Ovary (tissue), 9 donors: Measurements from ENCODE around the gene CRB1. TPM values are rescaled to one million over a fixed set of nuclear protein-coding genes. Genes with fewer than 3 reads are reported as not detected.

Experiments
- DNase-seq, 5 donors: peaks; one replicate each; pipeline ENCODE4 v3.0.0-alpha.2; 2019 to 2020
- H3K27ac ChIP-seq, 2 donors: fragments of 200-600 bp; one replicate each; pipeline versions ENCODE4 v1.5.1 to v1.8.0; 2019 to 2022
- H3K27me3 ChIP-seq: fragments of 200-600 bp; one replicate; pipeline ENCODE4 v1.8.0; 2022
- H3K36me3 ChIP-seq: fragments of 200-600 bp; sonication (generic); one replicate; pipeline ENCODE4 v1.5.1; 2019
- H3K4me1 ChIP-seq: one replicate; pipeline ENCODE4 v1.8.1; 2013; ENCODE audit warnings: mild to moderate bottlenecking, moderate library complexity; ENCODE audit not compliant: insufficient read depth
- H3K4me3 ChIP-seq: fragments of 200-600 bp; sonication (generic); one replicate; pipeline ENCODE4 v1.5.1; 2017
- H3K9me3 ChIP-seq, 2 donors: fragments of 200-600 bp in 1 of 2; sonication (generic) in 1 of 2; one replicate each; pipeline versions ENCODE4 v1.5.1 to v1.8.1; 2013 to 2019; ENCODE audit warnings: mild to moderate bottlenecking in 1 of 2, moderate library complexity in 1 of 2
- CTCF ChIP-seq, 3 donors: fragments of 450-650 bp in 2 of 3; fragments of 200-600 bp in 1 of 3; IDR thresholded peaks; one replicate each; pipeline versions ENCODE4 v1.5.1 to v1.8.0; 2016 to 2022; ENCODE audit warnings: antibody characterized with exemption in 3 of 3, mild to moderate bottlenecking in 1 of 3
- EP300 ChIP-seq: sonication (generic); formaldehyde crosslinking; IDR thresholded peaks from one replicate; pipeline ENCODE4 v1.6.1; 2017; ENCODE audit warnings: antibody characterized with exemption
- POLR2A ChIP-seq: fragments of 450-650 bp; IDR thresholded peaks from one replicate; pipeline ENCODE4 v1.6.1; 2017; ENCODE audit warnings: antibody characterized with exemption, mild to moderate bottlenecking, moderate library complexity
- WGBS, 3 donors: extraction: QIAGEN DNeasy Blood & Tissue Kit in 1 of 3; methylation state at CpG; one replicate each; pipeline versions ENCODE4 v1.1.5 to v1.1.7; 2013 to 2017; 5-methylcytosine and 5-hydroxymethylcytosine counted together
- intact Hi-C, 4 donors: fragments of 100-400 bp; cut with DNase I; formaldehyde crosslinking; loops; one replicate each; pipeline versions ENCODE4 v1.11.0 to v1.15.1; 2022 to 2023
- polyA plus RNA-seq, 2 donors: library from polyadenylated mRNA; stranded (reverse); fragments of 200-250 nt in 1 of 2; fragments of 350-450 nt in 1 of 2; fragmentation: Illumina TruSeq in 1 of 2; extraction: RNeasy Lipid Tissue Mini Kit (QIAGEN cat#74804) in 1 of 2; gene quantifications; one replicate each; pipeline ENCODE4 v1.2.3, GENCODE V29; 2013 to 2014
- total RNA-seq, 7 donors: library from RNA; depleted of rRNA in 2 of 7; stranded (reverse); fragments of >200 nt in 2 of 7; fragmentation: NEBNext Ultra II Directional in 3 of 7; extraction: Animal tissue kit (Norgen Biotek cat#: 25700) in 3 of 7; gene quantifications; one replicate each; pipeline versions ENCODE4 v1.1.0 to v1.2.4, GENCODE V29; 2016 to 2023
- donor health status: DM: no; HTN: no; CAD: no; lungs with moderate emphysema.
- donor health status: DM: no; HTN: no; CAD: no.
- donor health status: Bipolar disorder and iron deficiency.
- donor health status: DM: yes; HTN: yes; CAD: no.
- donor health status: DM: no; HTN: no; CAD: no.
- donor health status: DM: yes; HTN: yes; CAD: no.

Gene CRB1
- total and polyA plus RNA-seq, 9 donors: 0.60 to 4.0 (median 1.1) TPM

GRCh38 chr1:197496722-197497121 lies 228.7 kb downstream of the CRB1 start:
- Histone ChIP-seq H3K4me3 (no peak overlapping the region), H3K36me3 (no peaks in the 10 kb centered on the region), H3K9me3 (no peaks in the 10 kb centered on the region), H3K27ac (no peak overlapping the region), H3K27me3 (no peaks in the 10 kb centered on the region), H3K4me1 (no peaks in the 10 kb centered on the region)
- 87 to 89% (median 88%) methylated on average over 10 of the region's 10 CpGs for WGBS, 3 donors
- DNase-seq: no peak
- TF ChIP-seq CTCF (IDR thresholded peaks at IDR 0.05) (no peak), POLR2A (no peak), EP300 (no peak)
- intact Hi-C loops: no loop called here

- H3K4me3 ChIP-seq: no peak overlapping the region
- H3K27ac ChIP-seq: no peak overlapping the region
- no peaks in the 10 kb centered on the region for H3K27me3 ChIP-seq
- WGBS, 3 donors: 92 to 95% (median 93%) methylated on average over 4 of the region's 4 CpGs
- DNase-seq: no peak
- no peaks in the 10 kb centered on the region for H3K36me3 ChIP-seq
- no peaks in the 10 kb centered on the region for H3K4me1 ChIP-seq
- TF ChIP-seq POLR2A (no peak), EP300 (no peak), CTCF (IDR thresholded peaks at IDR 0.05) (no peak)
- H3K9me3 ChIP-seq: no peaks in the 10 kb centered on the region
- intact Hi-C loops: no loop called here
Observed at GRCh38 chr1:197510691-197511378, 242.8 kb downstream of the CRB1 start.

- WGBS, 3 donors: 91 to 93% (median 93%) methylated on average over 1 of the region's 1 CpG
- no peaks in the 10 kb centered on the region for H3K36me3 ChIP-seq
- TF ChIP-seq CTCF (IDR thresholded peaks at IDR 0.05) (no peak), POLR2A (no peak), EP300 (no peak)
Observed at GRCh38 chr1:197515421-197515820, 247.4 kb downstream of the CRB1 start.

GRCh38 chr1:197519741-197520334 lies 251.8 kb downstream of the CRB1 start:
- no peaks in the 10 kb centered on the region for H3K27me3 ChIP-seq
- intact Hi-C loops: loop anchor here in 1 of 4 donors (10.0 kb wide), 1 partner anchor 945 kb away; no protein-coding TSS in a partner anchor
- H3K4me3 ChIP-seq: no peak overlapping the region
- no peak for DNase-seq
- H3K4me1 ChIP-seq: no peaks in the 10 kb centered on the region
- no peaks in the 10 kb centered on the region for H3K36me3 ChIP-seq
- TF ChIP-seq POLR2A (no peak), CTCF (IDR thresholded peaks at IDR 0.05) (no peak), EP300 (no peak)
- no peaks in the 10 kb centered on the region for H3K9me3 ChIP-seq
- WGBS, 3 donors: 88 to 100% (median 99%) methylated on average over 1 of the region's 1 CpG
- H3K27ac ChIP-seq: no peak overlapping the region

More at GRCh38 chr1:197515421-197515820, 247.4 kb downstream of the CRB1 start:
- intact Hi-C loops: no loop called here
- Histone ChIP-seq H3K27me3 (no peaks in the 10 kb centered on the region), H3K9me3 (no peaks in the 10 kb centered on the region), H3K4me3 (no peak overlapping the region), H3K4me1 (no peaks in the 10 kb centered on the region), H3K27ac (no peak overlapping the region)
- DNase-seq: no peak
